ENCODE data around the gene PPP2R2C. TPM values are rescaled to one million over a fixed set of nuclear protein-coding genes. Genes with fewer than 3 reads are reported as not detected.

Gene PPP2R2C
- polyA plus RNA-seq, 3 donors from 2014 or later: not detected

DNA sequence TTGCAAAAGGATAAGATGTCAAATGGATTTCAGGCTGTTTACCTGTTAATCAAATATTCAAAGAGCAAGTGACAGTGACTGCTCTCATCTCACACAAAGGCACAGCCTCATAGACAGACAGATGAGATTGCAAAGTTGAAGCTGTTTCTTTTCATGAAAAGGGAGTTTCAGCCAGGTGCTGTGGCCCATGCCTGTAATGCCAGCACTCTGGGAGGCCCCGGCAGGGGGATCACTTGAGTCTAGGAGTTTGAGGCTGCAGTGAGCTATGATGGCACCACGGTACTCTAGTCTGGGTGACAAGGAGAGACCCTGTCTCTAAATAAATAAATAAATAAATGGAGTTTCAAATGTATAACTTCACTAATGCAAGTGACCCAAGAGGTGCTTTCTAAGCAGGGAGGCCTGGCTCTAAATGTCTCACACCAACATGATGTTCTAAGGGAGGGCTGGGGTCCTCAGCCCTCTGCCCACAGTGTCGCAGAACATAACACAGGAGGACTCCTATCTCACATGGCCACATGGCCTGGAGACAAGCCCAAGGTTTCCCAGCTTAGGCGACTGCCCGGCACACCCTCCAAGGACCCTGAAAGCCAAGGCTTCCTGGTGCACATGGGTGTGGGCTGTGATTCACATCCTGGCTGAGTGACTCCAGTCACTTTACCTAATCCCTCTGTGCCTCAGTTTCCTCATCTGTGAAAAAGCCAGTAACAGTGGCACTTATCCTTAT, 26.8 kb downstream of the PPP2R2C start:
- H3K4me3 Mint-ChIP-seq: no peak overlapping the region
- H3K4me1 Mint-ChIP-seq: peaks cover 0 to 2% of the 10 kb centered on the region in 2 donors
- no peak overlapping the region for H3K27ac Mint-ChIP-seq
- no peaks in the 10 kb centered on the region for H3K9me3 Mint-ChIP-seq
- H3K36me3 Mint-ChIP-seq: no peaks in the 10 kb centered on the region
- peaks cover 2 to 8% (median 3%) of the 10 kb centered on the region in 3 donors for H3K27me3 Mint-ChIP-seq (ENCODE audit: low read depth in 3 of 3)
- no peak for DNase-seq

DNA sequence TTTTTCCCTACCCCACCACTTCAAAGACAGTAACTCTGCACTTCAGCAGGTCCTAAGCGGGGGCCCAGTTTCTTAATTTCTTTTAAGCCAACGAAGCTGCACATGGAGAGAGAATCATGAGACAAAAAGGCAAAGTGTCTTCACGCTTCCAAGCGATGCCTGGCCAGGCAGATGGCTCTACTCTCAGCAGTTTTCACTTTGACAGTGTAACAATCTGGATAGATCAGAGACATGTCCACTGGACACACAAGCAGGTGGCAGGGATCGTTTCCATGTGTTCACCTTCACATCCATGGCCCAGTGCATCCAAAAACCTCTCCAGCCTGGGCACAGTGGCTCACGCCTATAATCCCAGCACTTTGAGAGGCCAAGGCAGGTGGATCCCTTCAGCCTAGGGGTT, 27.8 kb downstream of the PPP2R2C start:
- Mint-ChIP-seq H3K4me1 (peaks cover 0 to 2% of the 10 kb centered on the region in 2 donors), H3K4me3 (peak overlapping the region in 1 of 5 donors; percentile 10), H3K27me3 (ENCODE audit: low read depth in 3 of 3) (peaks cover 2 to 8% (median 3%) of the 10 kb centered on the region in 3 donors), H3K36me3 (no peaks in the 10 kb centered on the region), H3K27ac (no peak overlapping the region), H3K9me3 (no peaks in the 10 kb centered on the region)
- no peak for DNase-seq

DNA sequence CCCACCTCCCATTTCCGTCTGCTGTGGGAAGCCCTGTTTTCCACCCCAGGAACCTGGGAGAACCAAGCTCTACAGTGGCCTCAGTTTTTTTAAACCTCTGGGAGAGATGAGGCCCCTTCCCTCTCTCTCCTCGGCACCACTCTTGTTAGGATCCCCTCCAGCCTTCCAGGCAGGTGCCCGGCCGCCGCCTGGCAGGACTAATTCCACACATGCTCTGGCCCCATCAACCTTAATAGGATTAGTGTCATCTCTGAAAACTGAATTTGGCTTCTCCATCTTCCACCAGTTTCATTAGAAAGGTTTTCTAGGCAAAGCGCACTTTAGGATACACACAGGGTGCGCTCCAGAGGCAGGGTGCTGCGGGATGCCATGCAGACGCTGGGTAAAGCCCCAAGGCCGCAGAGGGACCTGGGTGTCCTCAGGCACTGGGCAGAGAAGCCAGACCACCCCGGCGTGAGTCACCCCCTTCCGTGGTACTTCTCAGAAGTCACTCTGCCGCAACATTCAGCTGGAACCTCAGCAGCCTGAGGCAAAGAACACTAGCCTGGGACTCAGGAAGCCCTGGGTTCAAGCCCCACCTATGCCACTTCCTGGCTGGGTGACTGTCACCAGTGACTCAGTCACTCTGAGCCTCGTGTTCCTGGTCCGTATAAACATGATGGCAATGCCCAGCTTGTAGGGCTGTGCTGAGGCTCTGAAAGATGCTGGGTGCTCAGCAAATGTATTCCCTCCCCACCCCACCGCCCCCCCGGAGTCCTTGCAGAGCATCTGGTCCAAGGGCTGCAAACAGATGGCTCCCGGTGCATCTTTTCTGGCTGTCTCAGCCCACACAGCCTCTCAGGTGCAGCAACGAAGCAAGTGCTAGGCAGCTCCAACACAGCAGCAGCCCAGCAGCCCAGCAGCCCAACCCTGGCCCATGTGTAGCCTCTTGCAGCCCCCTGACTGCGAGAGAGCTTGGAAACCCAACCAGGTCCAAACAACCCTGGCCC, 29.1 kb downstream of the PPP2R2C start:
- Mint-ChIP-seq H3K27me3 (ENCODE audit: low read depth in 3 of 3) (peaks cover 2 to 8% (median 3%) of the 10 kb centered on the region in 3 donors), H3K27ac (no peak overlapping the region)

DNA sequence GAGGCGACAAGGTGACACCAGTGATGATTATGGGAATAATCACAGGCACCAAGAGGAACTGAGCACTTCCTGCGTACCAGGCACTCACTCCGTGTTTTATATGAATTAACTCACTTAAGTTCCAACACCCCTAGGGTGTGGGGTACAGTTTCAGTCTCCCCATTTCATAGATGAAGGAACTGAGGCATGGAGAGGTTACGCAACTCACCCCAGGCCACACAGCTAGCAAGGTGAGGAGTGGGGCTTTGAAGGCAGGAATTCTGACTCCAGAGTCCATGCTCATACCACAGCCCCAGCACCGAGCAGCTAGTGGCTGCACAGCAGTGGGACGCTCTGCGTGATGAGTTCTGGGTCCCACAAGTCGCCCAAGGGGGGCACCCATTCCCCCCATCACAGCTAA, 29.9 kb downstream of the PPP2R2C start:
- Mint-ChIP-seq H3K4me1 (peaks cover 0 to 2% of the 10 kb centered on the region in 2 donors), H3K27ac (no peak overlapping the region), H3K27me3 (ENCODE audit: low read depth in 3 of 3) (peaks cover 2 to 8% (median 2%) of the 10 kb centered on the region in 3 donors), H3K36me3 (no peaks in the 10 kb centered on the region), H3K4me3 (no peak overlapping the region), H3K9me3 (no peaks in the 10 kb centered on the region)
- no peak for DNase-seq

More for the DNA sequence above, 29.1 kb downstream of the PPP2R2C start:
- Mint-ChIP-seq H3K4me3 (peak overlapping the region in 2 of 5 donors; percentile 3 to 71), H3K4me1 (peaks cover 0 to 2% of the 10 kb centered on the region in 2 donors), H3K9me3 (no peaks in the 10 kb centered on the region), H3K36me3 (no peaks in the 10 kb centered on the region)
- peak in 1 of 3 donors; percentile 25 for DNase-seq

DNA sequence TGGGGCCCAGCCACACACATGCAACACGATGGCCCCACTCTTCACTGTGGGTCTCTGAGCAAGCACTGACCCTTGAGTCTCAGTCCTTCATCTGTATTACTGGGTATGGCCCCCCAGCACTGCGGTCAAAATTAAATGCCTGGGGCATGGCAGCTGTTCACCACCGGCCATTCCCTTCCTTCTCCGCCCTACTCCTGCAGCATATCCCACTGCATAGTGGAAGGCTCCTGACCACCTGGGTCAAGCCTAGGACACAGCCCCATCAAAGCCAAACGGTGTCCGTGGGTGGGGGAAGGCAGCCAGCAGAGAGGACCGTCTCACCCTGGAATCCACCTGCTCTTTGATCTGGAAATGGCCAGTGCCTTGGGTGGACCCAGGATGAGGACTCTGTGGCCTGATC, 30.7 kb downstream of the PPP2R2C start:
- H3K9me3 Mint-ChIP-seq: no peaks in the 10 kb centered on the region
- no peak overlapping the region for H3K27ac Mint-ChIP-seq
- DNase-seq: no peak
- H3K27me3 Mint-ChIP-seq (ENCODE audit: low read depth in 3 of 3): peaks cover 2 to 8% (median 2%) of the 10 kb centered on the region in 3 donors
- H3K4me3 Mint-ChIP-seq: no peak overlapping the region
- peaks cover 0 to 2% of the 10 kb centered on the region in 2 donors for H3K4me1 Mint-ChIP-seq
- no peaks in the 10 kb centered on the region for H3K36me3 Mint-ChIP-seq

DNA sequence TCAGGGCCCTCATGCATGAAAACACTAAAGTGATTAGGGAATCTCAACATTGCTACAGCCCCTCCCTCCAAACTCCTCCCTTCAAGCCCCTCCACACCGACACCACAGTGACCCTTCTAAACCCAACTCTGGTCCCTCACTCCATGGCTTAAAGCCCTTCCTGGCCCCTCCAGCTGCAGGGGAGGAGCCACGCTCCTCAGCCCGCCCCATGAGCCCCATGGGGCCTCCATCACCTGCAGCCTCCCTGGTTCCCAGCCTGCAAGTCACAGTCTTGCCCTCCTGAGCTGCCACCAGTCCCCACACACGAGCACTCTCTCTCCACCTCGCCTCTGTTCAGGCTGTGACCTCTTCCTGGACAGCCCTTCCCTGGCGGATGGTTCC, 31.2 kb downstream of the PPP2R2C start:
- DNase-seq: no peak
- H3K27ac Mint-ChIP-seq: no peak overlapping the region
- peaks cover 0 to 2% of the 10 kb centered on the region in 2 donors for H3K4me1 Mint-ChIP-seq
- H3K4me3 Mint-ChIP-seq: no peak overlapping the region
- no peaks in the 10 kb centered on the region for H3K9me3 Mint-ChIP-seq
- H3K27me3 Mint-ChIP-seq (ENCODE audit: low read depth in 3 of 3): peaks cover 2 to 8% (median 2%) of the 10 kb centered on the region in 3 donors
- no peaks in the 10 kb centered on the region for H3K36me3 Mint-ChIP-seq

DNA sequence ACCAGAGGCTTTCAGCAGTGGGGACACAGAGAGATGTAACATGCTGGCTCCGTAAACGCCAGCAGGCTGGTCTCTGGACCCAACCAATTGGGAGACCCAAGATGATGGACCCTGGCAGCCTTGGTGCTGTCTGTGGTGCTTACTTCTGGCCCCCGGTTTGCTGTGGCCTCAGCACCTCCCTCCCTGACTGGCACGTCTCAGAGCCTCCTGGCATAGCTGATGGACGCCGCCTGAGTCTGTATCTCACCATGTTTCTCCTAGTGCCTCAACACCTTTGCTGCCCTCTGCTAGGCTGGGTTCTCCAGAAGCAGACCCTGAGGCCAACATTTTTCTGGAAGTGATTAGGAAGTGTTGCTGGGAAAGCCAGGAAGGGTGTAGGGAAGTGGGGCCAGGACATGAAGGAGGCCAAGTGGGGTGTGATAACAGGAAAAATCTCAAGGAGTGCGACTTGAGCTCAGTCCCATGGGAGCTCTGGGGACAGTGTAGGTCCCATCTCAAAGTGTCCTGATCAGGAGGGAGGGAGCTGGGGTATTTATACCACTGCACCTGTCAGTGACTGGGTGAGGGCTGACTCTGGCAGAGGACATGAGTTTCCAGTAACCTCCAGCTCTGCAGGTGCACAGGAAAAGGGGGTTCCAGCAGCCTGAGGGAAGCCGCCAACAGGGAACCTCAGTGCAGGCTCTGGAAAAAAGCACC, 31.8 kb downstream of the PPP2R2C start:
- Mint-ChIP-seq H3K36me3 (no peaks in the 10 kb centered on the region), H3K9me3 (peaks cover 0 to 4% (median 3%) of the 10 kb centered on the region in 6 donors), H3K27me3 (ENCODE audit: low read depth in 3 of 3) (peaks cover 2 to 8% (median 2%) of the 10 kb centered on the region in 3 donors), H3K4me1 (peaks cover 0 to 2% of the 10 kb centered on the region in 2 donors), H3K4me3 (no peak overlapping the region), H3K27ac (peak overlapping the region in 1 of 6 donors; percentile 27)
- DNase-seq: no peak

DNA sequence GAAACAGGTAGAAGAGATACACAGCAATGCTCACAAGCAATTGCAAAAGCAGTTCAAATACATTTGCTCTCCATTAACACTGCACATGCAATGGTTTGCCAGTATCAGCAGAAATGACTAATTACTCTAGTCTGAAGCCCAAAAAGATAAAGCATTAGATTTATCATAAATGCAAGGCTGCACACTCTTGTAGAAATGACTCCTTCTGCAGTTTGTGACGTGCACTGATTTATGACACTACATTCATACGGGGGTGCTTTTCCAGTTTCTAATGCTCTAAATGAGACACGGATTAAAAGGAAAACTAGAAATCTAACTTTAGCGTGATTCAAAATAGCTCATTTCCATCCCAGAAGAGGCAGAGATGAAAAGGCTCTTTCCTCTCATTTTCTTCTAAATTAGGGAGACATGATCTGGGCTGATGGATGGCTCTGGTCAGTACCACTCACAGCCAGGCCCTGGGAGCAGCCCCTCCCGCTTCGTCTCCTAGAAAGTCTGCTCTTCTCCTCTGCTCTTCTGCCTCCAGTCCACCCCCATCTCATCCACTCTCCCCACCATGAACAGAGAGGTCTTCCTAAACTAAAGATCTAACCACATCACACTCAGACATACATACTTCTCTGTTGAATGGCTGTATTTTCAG, 33.2 kb downstream of the PPP2R2C start:
- Mint-ChIP-seq H3K27me3 (ENCODE audit: low read depth in 3 of 3) (peaks cover 2 to 10% (median 2%) of the 10 kb centered on the region in 3 donors), H3K36me3 (peaks cover 0 to 6% (median 0%) of the 10 kb centered on the region in 3 donors), H3K4me1 (peaks cover 0 to 2% of the 10 kb centered on the region in 2 donors), H3K27ac (no peak overlapping the region), H3K4me3 (no peak overlapping the region), H3K9me3 (peaks cover 0 to 16% (median 10%) of the 10 kb centered on the region in 6 donors)
- no peak for DNase-seq

DNA sequence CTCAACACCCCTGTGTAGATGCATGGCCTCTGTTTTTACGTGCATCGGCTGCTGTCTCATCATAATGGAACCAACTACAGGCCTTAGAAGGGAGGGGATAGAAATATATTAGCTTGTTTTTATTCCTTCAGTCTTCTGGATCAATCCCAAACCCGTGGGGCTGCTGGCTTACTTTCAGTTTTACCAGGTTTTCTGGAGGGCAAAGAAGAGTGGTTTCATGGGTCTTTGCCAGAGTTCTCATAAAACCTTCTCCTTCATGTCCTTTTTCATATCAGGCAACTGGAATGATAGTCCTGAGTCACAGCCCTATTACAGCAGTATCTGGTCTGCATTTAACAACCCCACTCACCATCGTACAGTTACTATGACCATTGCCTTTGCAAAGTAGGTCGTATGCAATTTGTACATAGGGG, 34.6 kb downstream of the PPP2R2C start:
- H3K27ac Mint-ChIP-seq: no peak overlapping the region
- H3K27me3 Mint-ChIP-seq (ENCODE audit: low read depth in 3 of 3): peaks cover 0 to 5% (median 2%) of the 10 kb centered on the region in 3 donors
- peaks cover 0 to 6% (median 1%) of the 10 kb centered on the region in 3 donors for H3K36me3 Mint-ChIP-seq
- no peak for DNase-seq
- no peak overlapping the region for H3K4me3 Mint-ChIP-seq
- H3K9me3 Mint-ChIP-seq: peaks cover 0 to 16% (median 10%) of the 10 kb centered on the region in 6 donors
- no peaks in the 10 kb centered on the region for H3K4me1 Mint-ChIP-seq

DNA sequence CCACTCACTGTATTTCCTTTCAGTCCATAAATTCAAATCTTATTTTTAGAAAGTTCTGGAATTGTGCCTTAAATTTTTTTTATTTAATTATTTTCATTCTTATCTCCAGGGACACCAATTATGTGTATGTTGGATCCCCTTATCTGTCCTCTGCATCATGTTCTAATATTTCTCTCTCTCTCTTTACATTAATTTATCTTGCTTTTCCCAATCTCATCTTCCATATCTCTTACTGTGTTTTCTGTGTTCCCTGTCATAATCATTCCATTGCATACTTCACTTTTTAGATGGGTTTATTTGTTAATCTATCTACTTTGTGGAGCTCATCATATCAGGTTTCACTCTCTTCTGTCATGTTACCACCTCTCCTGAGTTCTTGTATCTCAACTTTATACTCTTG, 37.4 kb downstream of the PPP2R2C start:
- Mint-ChIP-seq H3K36me3 (peaks cover 0 to 6% (median 4%) of the 10 kb centered on the region in 3 donors), H3K4me3 (no peak overlapping the region), H3K27ac (no peak overlapping the region), H3K9me3 (peaks cover 0 to 16% (median 10%) of the 10 kb centered on the region in 6 donors), H3K27me3 (ENCODE audit: low read depth in 3 of 3) (peaks cover 3 to 9% (median 3%) of the 10 kb centered on the region in 3 donors), H3K4me1 (no peaks in the 10 kb centered on the region)
- no peak for DNase-seq

DNA sequence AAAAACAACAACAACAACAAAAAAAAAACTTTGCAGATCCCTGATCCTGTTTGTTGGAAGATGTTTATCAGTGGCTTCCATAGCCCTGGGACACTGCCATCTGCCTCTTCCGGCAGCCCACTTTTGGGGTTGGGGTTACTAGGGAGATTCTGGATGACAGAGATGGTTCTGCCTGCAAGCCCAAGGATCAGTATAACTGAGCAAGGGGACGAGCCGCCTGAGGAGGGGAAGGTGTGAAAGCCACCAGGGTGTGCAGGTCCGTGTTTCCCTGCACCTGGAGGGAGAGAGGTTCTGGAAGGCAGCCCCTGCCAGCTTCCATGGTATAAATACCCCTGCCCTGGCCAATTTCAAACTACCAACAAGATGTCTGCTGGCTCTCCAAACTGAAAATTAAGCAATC, 41.5 kb downstream of the PPP2R2C start:
- peaks cover 0 to 15% (median 10%) of the 10 kb centered on the region in 6 donors for H3K9me3 Mint-ChIP-seq
- peaks cover 0 to 6% (median 4%) of the 10 kb centered on the region in 3 donors for H3K36me3 Mint-ChIP-seq
- H3K27me3 Mint-ChIP-seq (ENCODE audit: low read depth in 3 of 3): peaks cover 5 to 16% (median 10%) of the 10 kb centered on the region in 3 donors
- no peak overlapping the region for H3K4me3 Mint-ChIP-seq
- no peak for DNase-seq
- peaks cover under 1 to 2% of the 10 kb centered on the region in 2 donors for H3K4me1 Mint-ChIP-seq
- H3K27ac Mint-ChIP-seq: no peak overlapping the region

DNA sequence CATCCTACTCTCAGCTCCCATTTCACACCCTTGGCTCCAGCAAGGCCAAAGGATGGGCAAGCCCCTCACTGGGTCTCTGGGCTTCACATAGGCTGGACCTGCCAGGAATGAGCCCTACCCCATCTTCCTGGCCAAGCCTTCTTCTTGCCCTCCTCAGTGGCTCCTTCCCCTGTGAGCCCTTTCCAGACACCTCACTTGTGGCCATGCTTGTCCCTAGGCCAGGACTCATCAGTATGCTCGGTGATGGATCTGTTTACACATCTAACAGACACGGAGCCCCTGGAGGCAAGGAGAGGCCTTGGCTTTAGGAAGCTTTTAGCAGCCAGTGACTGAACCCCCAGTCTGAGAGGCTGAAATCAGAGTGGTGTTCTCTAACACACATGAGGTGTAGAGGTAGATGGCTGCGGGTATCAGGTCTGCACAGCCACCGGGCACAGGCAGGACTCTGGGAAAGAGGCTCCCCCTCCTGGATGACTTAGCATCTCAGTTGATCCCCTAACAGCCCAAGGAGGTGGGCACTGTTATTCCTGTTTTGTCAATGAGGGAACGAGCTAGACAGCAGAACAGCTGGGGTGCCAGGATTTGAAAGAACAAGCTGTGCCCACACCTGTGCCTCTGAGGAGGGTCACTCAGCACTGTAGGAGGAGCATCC, 44.8 kb downstream of the PPP2R2C start:
- Mint-ChIP-seq H3K4me3 (no peak overlapping the region), H3K4me1 (peaks cover 12 to 19% of the 10 kb centered on the region in 2 donors), H3K27ac (no peak overlapping the region), H3K36me3 (no peaks in the 10 kb centered on the region), H3K9me3 (no peaks in the 10 kb centered on the region), H3K27me3 (ENCODE audit: low read depth in 3 of 3) (peaks cover 13 to 21% (median 14%) of the 10 kb centered on the region in 3 donors)
- DNase-seq: no peak
